Fibroblast of mammary gland (primary cell): ENCODE results near the gene DAAM1.

Source experiments
- DNase-seq: peaks from one replicate; pipeline ENCODE4 v3.0.0-alpha.2; 2010; ENCODE audit warnings: low read depth
- H3K4me3 ChIP-seq: 2 replicates; pipeline ENCODE4 v1.5.1; 2011; ENCODE audit warnings: low read depth, mild to moderate bottlenecking, low read length, moderate library complexity; ENCODE audit not compliant: control insufficient read depth
- CTCF ChIP-seq: conservative IDR thresholded peaks from 2 replicates; pipeline ENCODE4 v1.5.1; 2011; ENCODE audit warnings: low read depth, low read length, inconsistent platforms; ENCODE audit not compliant: control insufficient read depth, insufficient read depth

Gene DAAM1

GRCh38 chr14:59247801-59248584 is 59.5 kb downstream of the DAAM1 start:
- no peak for TF ChIP-seq CTCF
- H3K4me3 ChIP-seq = no peak overlapping the region

GRCh38 chr14:59249029-59249428 is 60.6 kb downstream of the DAAM1 start:
- no peak overlapping the region for H3K4me3 ChIP-seq
- TF ChIP-seq CTCF = no peak
- no peak for DNase-seq

More at GRCh38 chr14:59247801-59248584, 59.5 kb downstream of the DAAM1 start:
- no peak for DNase-seq

GRCh38 chr14:59251811-59252771 is 63.6 kb downstream of the DAAM1 start:
- TF ChIP-seq CTCF = no peak
- DNase-seq = no peak
- H3K4me3 ChIP-seq = no peak overlapping the region

GRCh38 chr14:59252772-59253500 is 64.5 kb downstream of the DAAM1 start:
- peak; percentile 58 for DNase-seq
- H3K4me3 ChIP-seq = no peak overlapping the region
- TF ChIP-seq CTCF = no peak

- DNase-seq = no peak
- TF ChIP-seq CTCF = no peak
- no peak overlapping the region for H3K4me3 ChIP-seq
Observed at GRCh38 chr14:59253527-59253926, 65.1 kb downstream of the DAAM1 start.
